ENCODE results near the gene HACD1.

Gene HACD1

DNA sequence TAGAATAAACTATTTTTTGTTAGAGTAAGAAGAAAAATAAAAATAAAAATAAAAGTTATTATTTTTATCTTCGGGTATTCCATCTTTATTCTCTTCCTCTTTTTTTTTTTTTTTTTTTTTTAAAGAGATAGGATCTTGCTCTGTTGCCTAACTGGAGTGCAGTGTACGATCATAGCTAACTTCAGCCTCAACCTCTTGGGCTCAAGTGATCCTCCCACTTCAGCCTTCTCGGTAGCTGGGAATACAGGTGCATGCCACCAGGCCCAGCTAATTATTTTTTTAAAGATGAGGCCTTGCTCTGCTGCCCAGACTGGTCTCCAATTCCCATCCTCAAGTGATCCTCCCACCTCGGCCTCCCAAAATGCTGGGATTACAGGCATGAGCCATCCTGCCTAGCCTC is 42.2 kb upstream of the HACD1 start:
- no peak overlapping the region for H3K4me3 ChIP-seq (ENCODE audit: low read depth, low read length)
- no peak for DNase-seq (ENCODE audit: low read depth)
- TF ChIP-seq, protein P1, sequence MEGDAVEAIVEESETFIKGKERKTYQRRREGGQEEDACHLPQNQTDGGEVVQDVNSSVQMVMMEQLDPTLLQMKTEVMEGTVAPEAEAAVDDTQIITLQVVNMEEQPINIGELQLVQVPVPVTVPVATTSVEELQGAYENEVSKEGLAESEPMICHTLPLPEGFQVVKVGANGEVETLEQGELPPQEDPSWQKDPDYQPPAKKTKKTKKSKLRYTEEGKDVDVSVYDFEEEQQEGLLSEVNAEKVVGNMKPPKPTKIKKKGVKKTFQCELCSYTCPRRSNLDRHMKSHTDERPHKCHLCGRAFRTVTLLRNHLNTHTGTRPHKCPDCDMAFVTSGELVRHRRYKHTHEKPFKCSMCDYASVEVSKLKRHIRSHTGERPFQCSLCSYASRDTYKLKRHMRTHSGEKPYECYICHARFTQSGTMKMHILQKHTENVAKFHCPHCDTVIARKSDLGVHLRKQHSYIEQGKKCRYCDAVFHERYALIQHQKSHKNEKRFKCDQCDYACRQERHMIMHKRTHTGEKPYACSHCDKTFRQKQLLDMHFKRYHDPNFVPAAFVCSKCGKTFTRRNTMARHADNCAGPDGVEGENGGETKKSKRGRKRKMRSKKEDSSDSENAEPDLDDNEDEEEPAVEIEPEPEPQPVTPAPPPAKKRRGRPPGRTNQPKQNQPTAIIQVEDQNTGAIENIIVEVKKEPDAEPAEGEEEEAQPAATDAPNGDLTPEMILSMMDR (IDR thresholded peaks at IDR 0.05; ENCODE audit: control insufficient read depth, extremely low read depth, insufficient read depth) = no peak

DNA sequence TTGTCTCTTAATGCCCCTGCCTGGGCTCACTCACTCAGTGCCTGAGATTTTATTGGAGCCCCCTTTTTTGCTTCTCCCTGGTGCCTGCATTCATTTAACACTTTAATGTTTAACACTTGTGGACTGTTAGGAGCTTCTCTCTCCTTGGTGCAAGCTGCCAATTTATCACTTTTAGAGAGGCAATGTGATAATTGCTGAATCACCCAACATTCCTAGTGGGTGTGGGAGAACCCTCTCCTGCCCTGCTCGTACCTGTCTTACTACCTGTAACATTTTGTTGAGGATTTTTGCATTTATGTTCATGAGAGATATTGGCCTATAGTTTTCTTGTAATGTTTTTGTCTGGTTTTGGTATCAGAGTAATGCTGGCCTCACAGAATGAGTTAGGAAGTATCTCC is 39.9 kb upstream of the HACD1 start:
- no peak for DNase-seq (ENCODE audit: low read depth)
- no peak overlapping the region for H3K4me3 ChIP-seq (ENCODE audit: low read depth, low read length)
- TF ChIP-seq, protein P1 (IDR thresholded peaks at IDR 0.05; ENCODE audit: control insufficient read depth, extremely low read depth, insufficient read depth) = no peak

DNA sequence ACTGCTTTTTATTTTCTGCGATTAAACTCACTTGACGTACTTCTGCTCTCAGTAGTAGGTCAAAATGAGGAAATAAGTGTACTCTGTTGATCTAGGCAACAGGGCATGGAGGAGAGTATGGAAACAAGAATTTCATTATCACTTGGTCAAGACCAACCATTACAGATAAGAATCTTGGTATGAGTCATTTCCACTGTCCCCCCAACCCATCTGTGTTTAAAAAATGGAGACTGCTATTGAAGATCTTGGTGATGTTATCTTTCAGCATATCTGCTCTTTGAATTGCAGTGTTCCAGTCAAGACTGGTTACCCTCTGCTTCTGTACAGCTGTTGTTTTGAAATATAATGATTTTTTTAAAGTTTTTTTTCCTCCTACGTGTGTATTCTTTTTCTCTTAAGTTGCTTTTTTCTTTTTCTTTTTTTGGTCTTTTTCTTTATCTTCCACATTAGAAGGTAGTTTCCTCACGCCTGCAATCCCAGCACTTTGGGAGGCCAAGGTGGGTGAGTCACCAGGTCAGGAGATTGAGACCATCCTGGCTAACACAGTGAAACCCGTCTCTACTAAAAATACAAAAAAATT is 38.5 kb upstream of the HACD1 start:
- no peak for DNase-seq (ENCODE audit: low read depth)
- TF ChIP-seq, protein P1 (IDR thresholded peaks at IDR 0.05; ENCODE audit: control insufficient read depth, extremely low read depth, insufficient read depth) = no peak
- H3K4me3 ChIP-seq (ENCODE audit: low read depth, low read length) = no peak overlapping the region

DNA sequence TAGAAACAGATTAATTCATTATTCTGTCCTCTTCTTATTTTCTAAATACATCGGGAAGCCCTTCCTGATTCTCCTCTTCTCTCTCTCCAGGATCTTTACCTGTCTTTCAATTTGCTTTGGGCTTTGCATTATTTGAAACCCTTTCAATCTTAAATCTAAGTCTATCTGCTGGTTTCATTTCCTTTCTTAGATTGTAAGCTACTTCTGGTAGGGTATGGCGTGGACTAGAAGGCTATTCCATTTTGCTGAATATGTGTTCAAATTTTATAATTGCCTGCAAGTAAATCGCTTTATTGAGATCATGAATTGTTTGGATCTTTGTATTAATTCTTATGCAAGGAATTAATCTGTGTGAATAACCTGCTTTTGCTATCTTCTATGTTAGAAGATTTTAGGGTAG is 37.8 kb upstream of the HACD1 start:
- no peak overlapping the region for H3K4me3 ChIP-seq (ENCODE audit: low read depth, low read length)
- no peak for DNase-seq (ENCODE audit: low read depth)
- TF ChIP-seq, protein P1 (IDR thresholded peaks at IDR 0.05; ENCODE audit: control insufficient read depth, extremely low read depth, insufficient read depth) = no peak

DNA sequence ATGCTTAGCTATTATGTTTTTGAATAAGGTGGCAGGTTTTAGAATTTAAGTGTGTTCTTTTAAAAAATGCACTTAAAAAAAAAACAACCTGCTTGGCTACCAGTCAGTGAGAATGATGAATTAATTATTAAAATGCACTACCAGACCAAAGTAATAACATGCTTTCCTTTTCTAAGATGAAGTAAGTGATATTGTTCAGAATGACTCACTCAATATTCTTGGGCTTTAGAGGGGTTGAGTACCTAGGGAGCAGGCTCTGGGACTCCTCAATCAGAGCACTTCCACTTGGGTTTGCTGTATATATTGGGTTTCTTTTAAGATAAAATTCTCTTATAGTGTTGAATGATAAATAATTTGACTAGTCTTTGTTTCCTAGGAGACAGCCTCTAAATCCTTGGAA is 35.4 kb upstream of the HACD1 start:
- H3K4me3 ChIP-seq (ENCODE audit: low read depth, low read length) = no peak overlapping the region
- TF ChIP-seq, protein P1 (IDR thresholded peaks at IDR 0.05; ENCODE audit: control insufficient read depth, extremely low read depth, insufficient read depth) = no peak
- no peak for DNase-seq (ENCODE audit: low read depth)

DNA sequence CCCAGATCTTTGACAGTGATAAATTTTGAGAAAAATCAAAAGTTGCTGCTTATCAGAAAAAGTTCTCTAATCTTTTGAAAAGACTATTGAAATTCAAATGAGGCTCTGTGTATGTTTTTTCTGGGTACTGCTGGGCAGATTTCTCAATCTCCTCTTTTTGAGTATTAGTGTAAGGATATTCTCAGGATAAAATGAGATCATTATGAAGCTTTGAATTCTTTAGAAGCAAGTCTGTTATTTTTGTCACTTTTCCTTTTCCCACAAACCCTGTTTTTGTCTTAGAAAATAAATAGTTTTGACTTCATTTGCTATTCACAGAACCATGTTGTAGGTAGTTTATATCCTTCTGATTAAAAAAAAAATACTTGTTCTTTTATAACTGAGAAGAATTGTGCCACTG is 34.7 kb upstream of the HACD1 start:
- no peak overlapping the region for H3K4me3 ChIP-seq (ENCODE audit: low read depth, low read length)
- no peak for DNase-seq (ENCODE audit: low read depth)
- TF ChIP-seq, protein P1 (IDR thresholded peaks at IDR 0.05; ENCODE audit: control insufficient read depth, extremely low read depth, insufficient read depth) = no peak

DNA sequence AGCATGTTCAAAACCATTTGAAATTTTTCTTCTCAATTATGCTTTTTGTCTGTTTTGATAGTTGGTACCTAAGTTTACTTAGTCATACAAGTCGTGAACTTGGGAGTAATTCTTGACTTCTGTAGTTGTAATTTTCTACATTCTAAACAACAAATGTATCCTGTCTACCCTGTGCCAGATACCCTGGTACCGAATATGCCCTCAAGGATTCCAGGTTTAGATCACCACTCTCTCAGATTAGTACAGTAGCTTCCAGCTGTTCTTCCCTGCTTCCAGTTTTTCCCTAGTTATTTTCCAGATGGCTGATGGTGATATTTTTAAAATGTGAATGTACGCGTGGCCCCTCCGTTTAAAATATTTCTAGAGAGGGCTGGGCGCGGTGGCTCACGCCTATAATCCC is 33.2 kb upstream of the HACD1 start:
- TF ChIP-seq, protein P1 (IDR thresholded peaks at IDR 0.05; ENCODE audit: control insufficient read depth, extremely low read depth, insufficient read depth) = no peak
- no peak overlapping the region for H3K4me3 ChIP-seq (ENCODE audit: low read depth, low read length)
- DNase-seq (ENCODE audit: low read depth) = no peak

Data from LNCaP clone FGC (cell line).